ENCODE results near the gene TOGARAM1. TPM values are rescaled to one million over a fixed set of nuclear protein-coding genes. Genes with fewer than 3 reads are reported as not detected.

Gene TOGARAM1
- total RNA-seq, 1 donor from 2014 or later = 14.7 TPM

- no peaks in the 10 kb centered on the region for H3K36me3 ChIP-seq (ENCODE audit: insufficient read depth, low read length)
- H3K9ac ChIP-seq (ENCODE audit: low read length) = peak overlapping the region; percentile 90
- H3K79me2 ChIP-seq (ENCODE audit: insufficient read depth, low read length) = peaks cover 96% of the 10 kb centered on the region
- Mint-ChIP-seq H3K4me1 (ENCODE audit: low read depth, unreplicated experiment) (peaks cover 9% of the 10 kb centered on the region), H3K27me3 (ENCODE audit: low read depth, unreplicated experiment) (no peaks in the 10 kb centered on the region), H3K9me3 (ENCODE audit: unreplicated experiment) (no peaks in the 10 kb centered on the region), H3K4me3 (ENCODE audit: unreplicated experiment) (no peak overlapping the region), H3K36me3 (ENCODE audit: low read depth, unreplicated experiment) (no peaks in the 10 kb centered on the region), H3K27ac (ENCODE audit: unreplicated experiment) (no peak overlapping the region)
- H3K27ac ChIP-seq (ENCODE audit: low read depth, low read length) = peak overlapping the region; percentile 87
- peak overlapping the region; percentile 98 for H3K4me2 ChIP-seq (ENCODE audit: low read length)
- peaks cover 52% of the 10 kb centered on the region for H4K20me1 ChIP-seq (ENCODE audit: insufficient read depth, low read length)
- peak; percentile 41 for DNase-seq (ENCODE audit: low read depth)
- H3K9me3 ChIP-seq (ENCODE audit: insufficient read depth, low read depth, low read length) = no peaks in the 10 kb centered on the region
- peaks cover 32% of the 10 kb centered on the region for H3K4me1 ChIP-seq (ENCODE audit: insufficient read depth, low read length)
- FAIRE-seq = no peak
- peak overlapping the region; percentile 83 for H2AFZ ChIP-seq (ENCODE audit: low read depth, low read length)
- peak overlapping the region; percentile 97 for H3K4me3 ChIP-seq (ENCODE audit: insufficient read depth, low read depth, low read length)
- H3K27me3 ChIP-seq (ENCODE audit: insufficient read depth, low read length) = no peaks in the 10 kb centered on the region
- no peak for TF ChIP-seq EZH2 (IDR thresholded peaks at IDR 0.05; ENCODE audit: insufficient read depth, low read length)
- no peak for TF ChIP-seq CTCF (IDR thresholded peaks at IDR 0.05; ENCODE audit: insufficient read depth, low read depth, low read length)
Observed at GRCh38 chr14:44962334-44963043, 499 bp downstream of the TOGARAM1 start.

GRCh38 chr14:44963044-44963528, 1.1 kb downstream of the TOGARAM1 start:
- DNase-seq (ENCODE audit: low read depth) (no peak), FAIRE-seq (no peak)
- TF ChIP-seq CTCF (IDR thresholded peaks at IDR 0.05; ENCODE audit: insufficient read depth, low read depth, low read length) (no peak), EZH2 (IDR thresholded peaks at IDR 0.05; ENCODE audit: insufficient read depth, low read length) (no peak)
- Histone ChIP-seq H3K79me2 (ENCODE audit: insufficient read depth, low read length) (peaks cover 96% of the 10 kb centered on the region), H3K4me1 (ENCODE audit: insufficient read depth, low read length) (peaks cover 33% of the 10 kb centered on the region), H3K9ac (ENCODE audit: low read length) (peak overlapping the region; percentile 90), H4K20me1 (ENCODE audit: insufficient read depth, low read length) (peaks cover 54% of the 10 kb centered on the region), H3K9me3 (ENCODE audit: insufficient read depth, low read depth, low read length) (no peaks in the 10 kb centered on the region), H3K4me3 (ENCODE audit: insufficient read depth, low read depth, low read length) (peak overlapping the region; percentile 97), H3K27me3 (ENCODE audit: insufficient read depth, low read length) (no peaks in the 10 kb centered on the region), H3K4me2 (ENCODE audit: low read length) (peak overlapping the region; percentile 98), H3K27ac (ENCODE audit: low read depth, low read length) (peak overlapping the region; percentile 87), H2AFZ (ENCODE audit: low read depth, low read length) (peak overlapping the region; percentile 83), H3K36me3 (ENCODE audit: insufficient read depth, low read length) (no peaks in the 10 kb centered on the region)
- H3K27me3 Mint-ChIP-seq (ENCODE audit: low read depth, unreplicated experiment) = no peaks in the 10 kb centered on the region
- H3K9me3 Mint-ChIP-seq (ENCODE audit: unreplicated experiment) = no peaks in the 10 kb centered on the region
- H3K36me3 Mint-ChIP-seq (ENCODE audit: low read depth, unreplicated experiment) = no peaks in the 10 kb centered on the region
- H3K4me3 Mint-ChIP-seq (ENCODE audit: unreplicated experiment) = no peak overlapping the region
- peaks cover 10% of the 10 kb centered on the region for H3K4me1 Mint-ChIP-seq (ENCODE audit: low read depth, unreplicated experiment)
- no peak overlapping the region for H3K27ac Mint-ChIP-seq (ENCODE audit: unreplicated experiment)

All from astrocyte (in vitro differentiated cells and primary cell).